Heart right ventricle (tissue), 16 donors: ENCODE data around the gene ARL13B. TPM values are rescaled to one million over a fixed set of nuclear protein-coding genes. Genes with fewer than 3 reads are reported as not detected.
A peak's percentile ranks its signal among the peaks of the same experiment; 100 is the strongest.
"Not testable (repeated sequence)": the region's sequence is repeated elsewhere in the genome, so short reads cannot be mapped to it uniquely, and the experiment has no call there.

ENCODE experiments used
- ATAC-seq, 8 donors: fragments of 200-7000 bp; cut with Tn5 transposase; one replicate each; pipeline ENCODE4 v1.9.1; 2020; ENCODE audit warnings: mild to moderate bottlenecking in 8 of 8, moderate library complexity in 8 of 8, moderate number of reproducible peaks in 1 of 8
- DNase-seq, 2 donors: peaks; one replicate each; pipeline ENCODE4 v3.0.0-alpha.2; 2020
- H3K27ac ChIP-seq, 10 donors: fragments of 200-600 bp; sonication (generic) in 2 of 10; one replicate each; pipeline versions ENCODE4 v1.5.0 to v1.8.0; 2020 to 2022; ENCODE audit warnings: mild to moderate bottlenecking in 3 of 10
- H3K27me3 ChIP-seq, 7 donors: fragments of 200-600 bp; one replicate each; pipeline ENCODE4 v1.8.0; 2021 to 2022; ENCODE audit warnings: mild to moderate bottlenecking in 2 of 7
- H3K36me3 ChIP-seq, 9 donors: fragments of 200-600 bp; sonication (generic) in 1 of 9; one replicate each; pipeline versions ENCODE4 v1.5.0 to v1.8.0; 2020 to 2022; ENCODE audit warnings: mild to moderate bottlenecking in 2 of 9
- H3K4me1 ChIP-seq, 9 donors: fragments of 200-600 bp; sonication (generic) in 1 of 9; one replicate each; pipeline versions ENCODE4 v1.5.0 to v1.8.0; 2020 to 2022; ENCODE audit warnings: mild to moderate bottlenecking in 4 of 9
- H3K4me3 ChIP-seq, 10 donors: fragments of 200-600 bp; sonication (generic) in 2 of 10; one replicate each; pipeline versions ENCODE4 v1.5.0 to v1.8.0; 2020 to 2022; ENCODE audit warnings: mild to moderate bottlenecking in 7 of 10, moderate library complexity in 2 of 10
- H3K9me3 ChIP-seq, 11 donors: fragments of 200-600 bp in 10 of 11; sonication (generic) in 2 of 11; one replicate each; pipeline versions ENCODE4 v1.5.0 to v1.8.0; 2013 to 2022; ENCODE audit warnings: mild to moderate bottlenecking in 2 of 11, control low read depth in 1 of 11, moderate library complexity in 1 of 11
- whole genome bisulfite sequencing, 2 donors: extraction: QIAGEN DNeasy Blood & Tissue Kit; methylation state at CpG; one replicate each; pipeline ENCODE4 v1.1.7; 2013; ENCODE audit warnings: inconsistent platforms in 1 of 2; 5-methylcytosine and 5-hydroxymethylcytosine counted together
- intact Hi-C, 10 donors: fragments of 100-400 bp; cut with DNase I; formaldehyde crosslinking; loops; one replicate each; pipeline versions ENCODE4 v1.11.1 to v1.14.2; 2022
- polyA plus RNA-seq, 2 donors: library from polyadenylated mRNA; stranded (reverse); fragments of 200-250 nt; gene quantifications; one replicate each; pipeline ENCODE4 v1.2.3, GENCODE V29; 2013
- total RNA-seq, 10 donors: library from RNA; stranded (reverse); fragmentation: NEBNext Ultra II Directional in 3 of 10; extraction: Animal tissue kit (Norgen Biotek cat#: 25700) in 3 of 10; gene quantifications; one replicate each; pipeline versions ENCODE4 v1.2.1 to v1.2.4, GENCODE V29; 2021 to 2023
- TF ChIP-seq, protein P1 (sequence below), 9 donors: fragments of 200-600 bp; sonication (generic) in 2 of 9; IDR thresholded peaks; one replicate each; pipeline versions ENCODE4 v1.5.0 to v1.8.0; 2021 to 2022; ENCODE audit warnings: antibody characterized with exemption in 9 of 9, mild to moderate bottlenecking in 5 of 9, moderate library complexity in 1 of 9
- donor health status: Arrhythmogenic right ventricular cardiomyopathy.
- donor health status: ischemic (EF 13 %, LVEDD 7.1; RV severe dilation, severe dysfunction).
- donor health status: healthy with polysubstance abuse.
- donor health status: DM: no; HTN: yes; CAD: no.
- donor health status: DM: no; HTN: no; CAD: no.
- donor health status: ischemic (EF 25% LVEDD 6.9; RV normal size, moderate dysfunction).
- donor health status: ischemic (EF 25% LVEDD 5.7; RV mildly dilated, moderate dysfunction).
- donor health status: healthy.
- donor health status: DM: yes; HTN: yes; CAD: no.
- donor health status: Ischemic cardiomyopathy.
- donor health status: ischemic (EF 35%, LVEDD 5.7; RV mildly dilated, moderate dysfunction).
- donor health status: nonischemic (EF 11% LVEDD 7.7; RV severe dilation, severe dysfunction).
- donor health status: DM: yes; HTN: yes; CAD: no.
- donor health status: PGD.
- donor health status: ischemic (EF 29% LVEDD 5.4; RV normal size, mild dysfunction).
- donor health status: nonischemic (EF 23%, LVEDD 6.1; RV moderate dilation, normal function).

The ARL13B gene
- total and polyA plus RNA-seq, 12 donors = 2.2 to 7.4 (median 4.3) TPM

DNA sequence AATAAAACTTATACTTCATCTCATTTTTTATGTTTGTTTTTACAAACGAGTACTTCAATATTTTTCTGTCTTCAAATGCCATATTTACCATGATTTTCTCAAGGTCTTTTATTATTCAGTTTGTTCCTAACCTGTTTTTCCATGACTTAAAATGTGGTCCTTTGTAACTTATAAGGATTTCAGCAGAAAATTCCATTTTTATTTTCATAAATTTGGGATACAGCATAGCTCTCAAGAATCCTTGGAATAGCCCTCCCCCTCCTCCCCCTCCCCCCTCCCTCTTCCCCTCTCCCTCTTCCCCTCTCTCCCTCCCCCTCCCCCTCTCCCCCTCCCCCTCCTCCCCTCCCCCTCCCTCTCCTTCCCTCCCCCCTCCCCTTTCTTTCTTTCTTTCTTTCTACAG is 63.3 kb downstream of the ARL13B start:
- H3K36me3 ChIP-seq = peaks cover 0 to 61% (median 0%) of the 10 kb centered on the region in 9 donors
- intact Hi-C loops = no loop called here
- ATAC-seq = no peak
- DNase-seq = no peak
- no peaks in the 10 kb centered on the region for H3K9me3 ChIP-seq
- H3K4me1 ChIP-seq = no peaks in the 10 kb centered on the region
- no peak overlapping the region for H3K4me3 ChIP-seq
- WGBS, 2 donors = 94 to 97% methylated on average over 1 of the region's 1 CpG
- H3K27ac ChIP-seq = no peak overlapping the region
- H3K27me3 ChIP-seq = no peaks in the 10 kb centered on the region
- TF ChIP-seq, protein P1, sequence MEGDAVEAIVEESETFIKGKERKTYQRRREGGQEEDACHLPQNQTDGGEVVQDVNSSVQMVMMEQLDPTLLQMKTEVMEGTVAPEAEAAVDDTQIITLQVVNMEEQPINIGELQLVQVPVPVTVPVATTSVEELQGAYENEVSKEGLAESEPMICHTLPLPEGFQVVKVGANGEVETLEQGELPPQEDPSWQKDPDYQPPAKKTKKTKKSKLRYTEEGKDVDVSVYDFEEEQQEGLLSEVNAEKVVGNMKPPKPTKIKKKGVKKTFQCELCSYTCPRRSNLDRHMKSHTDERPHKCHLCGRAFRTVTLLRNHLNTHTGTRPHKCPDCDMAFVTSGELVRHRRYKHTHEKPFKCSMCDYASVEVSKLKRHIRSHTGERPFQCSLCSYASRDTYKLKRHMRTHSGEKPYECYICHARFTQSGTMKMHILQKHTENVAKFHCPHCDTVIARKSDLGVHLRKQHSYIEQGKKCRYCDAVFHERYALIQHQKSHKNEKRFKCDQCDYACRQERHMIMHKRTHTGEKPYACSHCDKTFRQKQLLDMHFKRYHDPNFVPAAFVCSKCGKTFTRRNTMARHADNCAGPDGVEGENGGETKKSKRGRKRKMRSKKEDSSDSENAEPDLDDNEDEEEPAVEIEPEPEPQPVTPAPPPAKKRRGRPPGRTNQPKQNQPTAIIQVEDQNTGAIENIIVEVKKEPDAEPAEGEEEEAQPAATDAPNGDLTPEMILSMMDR (IDR thresholded peaks at IDR 0.05) = no peak

- WGBS, 2 donors = 98 to 99% methylated on average over 59 to 61 of the region's 61 CpGs
- peaks cover 0 to 58% (median 0%) of the 10 kb centered on the region in 9 donors for H3K36me3 ChIP-seq
- H3K9me3 ChIP-seq, H3K27ac ChIP-seq, H3K4me1 ChIP-seq, H3K4me3 ChIP-seq, ATAC-seq, H3K27me3 ChIP-seq, intact Hi-C loops: not testable (repeated sequence)
- DNase-seq = peak in 1 of 2 donors; percentile 10
Measured at GRCh38 chr3:94044100-94044936, 64.4 kb downstream of the ARL13B start.

- Histone ChIP-seq H3K36me3 (peaks cover 0 to 57% (median 8%) of the 10 kb centered on the region in 9 donors), H3K27ac (no peak overlapping the region), H3K4me1 (no peaks in the 10 kb centered on the region), H3K9me3 (no peaks in the 10 kb centered on the region), H3K4me3 (no peak overlapping the region), H3K27me3 (no peaks in the 10 kb centered on the region)
- whole genome bisulfite sequencing, 2 donors = 98 to 99% methylated on average over 2 of the region's 2 CpGs
- TF ChIP-seq, protein P1 (IDR thresholded peaks at IDR 0.05) = no peak
- ATAC-seq = no peak
- DNase-seq = no peak
- intact Hi-C loops = no loop called here
Measured at GRCh38 chr3:94046533-94046932, 66.6 kb downstream of the ARL13B start.

GRCh38 chr3:94049267-94049666 is 69.3 kb downstream of the ARL13B start:
- TF ChIP-seq, protein P1 (IDR thresholded peaks at IDR 0.05) = no peak
- Histone ChIP-seq H3K4me1 (no peaks in the 10 kb centered on the region), H3K4me3 (no peak overlapping the region), H3K9me3 (no peaks in the 10 kb centered on the region), H3K27ac (no peak overlapping the region), H3K36me3 (peaks cover 0 to 76% (median 8%) of the 10 kb centered on the region in 9 donors), H3K27me3 (no peaks in the 10 kb centered on the region)
- WGBS, 2 donors = 96 to 98% methylated on average over 2 of the region's 2 CpGs
- ATAC-seq (no peak), DNase-seq (no peak)
- intact Hi-C loops = no loop called here

- H3K27ac ChIP-seq = no peak overlapping the region
- H3K9me3 ChIP-seq = no peaks in the 10 kb centered on the region
- no peaks in the 10 kb centered on the region for H3K4me1 ChIP-seq
- ATAC-seq (no peak), DNase-seq (no peak)
- intact Hi-C loops = no loop called here
- no peaks in the 10 kb centered on the region for H3K27me3 ChIP-seq
- peaks cover 0 to 69% (median 5%) of the 10 kb centered on the region in 9 donors for H3K36me3 ChIP-seq
- TF ChIP-seq, protein P1 (IDR thresholded peaks at IDR 0.05) = no peak
- H3K4me3 ChIP-seq = no peak overlapping the region
Measured at GRCh38 chr3:94050546-94050945, 70.6 kb downstream of the ARL13B start.
